RWPE2 (cell line): ENCODE measurements around the gene VAV1.
"Not testable (repeated sequence)": the region's sequence is repeated elsewhere in the genome, so short reads cannot be mapped to it uniquely, and the experiment has no call there.

Experiments
- ATAC-seq: fragments of 200-7000 bp; cut with Tn5 transposase; 3 replicates; pipeline ENCODE4 v1.9.1; 2021; ENCODE audit warnings: low read depth
- DNase-seq: peaks from one replicate; pipeline ENCODE4 v3.0.0-alpha.2; 2020; ENCODE audit warnings: low spot score
- H3K27ac ChIP-seq: fragments of 450-650 bp; 2 replicates; pipeline ENCODE4 v1.5.1; 2017; ENCODE audit warnings: mild to moderate bottlenecking; ENCODE audit not compliant: poor library complexity, severe bottlenecking
- H3K27me3 ChIP-seq: fragments of 250-450 bp; sonication (Bioruptor Pico); 2 replicates; pipeline ENCODE4 v1.5.1; 2021; ENCODE audit warnings: mild to moderate bottlenecking, moderate library complexity; ENCODE audit not compliant: insufficient read depth, poor library complexity, severe bottlenecking
- H3K36me3 ChIP-seq: fragments of 250-450 bp; sonication (Bioruptor Pico); 2 replicates; pipeline ENCODE4 v1.5.1; 2020; ENCODE audit warnings: low read depth, mild to moderate bottlenecking, moderate library complexity
- H3K4me1 ChIP-seq: fragments of 250-450 bp; sonication (Bioruptor Pico); 2 replicates; pipeline ENCODE4 v1.5.1; 2021; ENCODE audit warnings: mild to moderate bottlenecking, moderate library complexity; ENCODE audit not compliant: insufficient read depth, poor library complexity, severe bottlenecking
- H3K4me3 ChIP-seq: fragments of 250-450 bp; sonication (Bioruptor Pico); 2 replicates; pipeline ENCODE4 v1.5.1; 2021; ENCODE audit warnings: mild to moderate bottlenecking, moderate library complexity; ENCODE audit not compliant: severe bottlenecking
- H3K9me3 ChIP-seq: fragments of 250-450 bp; sonication (Bioruptor Pico); 2 replicates; pipeline ENCODE4 v1.5.1; 2021; ENCODE audit warnings: mild to moderate bottlenecking, moderate library complexity; ENCODE audit not compliant: severe bottlenecking
- CTCF ChIP-seq: fragments of 450-650 bp; IDR thresholded peaks from one replicate; pipeline ENCODE4 v1.5.1; 2017; ENCODE audit warnings: mild to moderate bottlenecking, moderate library complexity; ENCODE audit not compliant: poor library complexity, severe bottlenecking

The VAV1 gene

GRCh38 chr19:6767081-6767356 is 5.5 kb upstream of the VAV1 start:
- H3K27ac ChIP-seq: peak overlapping the region; percentile 97
- DNase-seq: peak; percentile 68
- no peaks in the 10 kb centered on the region for H3K27me3 ChIP-seq
- TF ChIP-seq CTCF: no peak
- H3K9me3 ChIP-seq: no peaks in the 10 kb centered on the region
- ATAC-seq: peak; percentile 46
- peaks cover 7% of the 10 kb centered on the region for H3K4me1 ChIP-seq
- H3K36me3 ChIP-seq: peaks cover 39% of the 10 kb centered on the region
- peak overlapping the region; percentile 61 for H3K4me3 ChIP-seq

GRCh38 chr19:6767357-6768235 is 4.9 kb upstream of the VAV1 start, which contains the start of gene SH2D3A:
TSS of gene SH2D3A (minus strand) at chr19:6767435. CDS start at chr19:6763748, 3,687 bp downstream.
- Histone ChIP-seq H3K4me1 (peaks cover 7% of the 10 kb centered on the region), H3K36me3 (peaks cover 33% of the 10 kb centered on the region), H3K27ac (peak within 1 kb of the TSS; percentile 97), H3K9me3 (no peaks in the 10 kb centered on the region), H3K27me3 (no peaks in the 10 kb centered on the region), H3K4me3 (peak within 1 kb of the TSS; percentile 61)
- no peak for TF ChIP-seq CTCF
- DNase-seq (peak; percentile 94), ATAC-seq (peak; percentile 76)

GRCh38 chr19:6768236-6768785 is 4.2 kb upstream of the VAV1 start:
- Histone ChIP-seq H3K4me1 (peaks cover 7% of the 10 kb centered on the region), H3K36me3 (peaks cover 26% of the 10 kb centered on the region), H3K27ac (peak overlapping the region; percentile 97), H3K4me3 (no peak overlapping the region), H3K9me3 (no peaks in the 10 kb centered on the region), H3K27me3 (no peaks in the 10 kb centered on the region)
- ATAC-seq (no peak), DNase-seq (no peak)
- TF ChIP-seq CTCF: no peak

GRCh38 chr19:6769006-6769619 is 3.4 kb upstream of the VAV1 start:
- peaks cover 7% of the 10 kb centered on the region for H3K4me1 ChIP-seq
- ATAC-seq (no peak), DNase-seq (no peak)
- H3K27me3 ChIP-seq: no peaks in the 10 kb centered on the region
- peaks cover 18% of the 10 kb centered on the region for H3K36me3 ChIP-seq
- peak; percentile 20 for TF ChIP-seq CTCF
- H3K9me3 ChIP-seq: no peaks in the 10 kb centered on the region
- H3K4me3 ChIP-seq: no peak overlapping the region
- no peak overlapping the region for H3K27ac ChIP-seq

- not testable (repeated sequence) for H3K9me3 ChIP-seq, ATAC-seq, H3K27me3 ChIP-seq, H3K4me3 ChIP-seq, H3K27ac ChIP-seq, H3K4me1 ChIP-seq, H3K36me3 ChIP-seq, DNase-seq
Observed at GRCh38 chr19:6771648-6772027, 870 bp upstream of the VAV1 start.
